ENCODE data around the gene TSPYL6.

The TSPYL6 gene

DNA sequence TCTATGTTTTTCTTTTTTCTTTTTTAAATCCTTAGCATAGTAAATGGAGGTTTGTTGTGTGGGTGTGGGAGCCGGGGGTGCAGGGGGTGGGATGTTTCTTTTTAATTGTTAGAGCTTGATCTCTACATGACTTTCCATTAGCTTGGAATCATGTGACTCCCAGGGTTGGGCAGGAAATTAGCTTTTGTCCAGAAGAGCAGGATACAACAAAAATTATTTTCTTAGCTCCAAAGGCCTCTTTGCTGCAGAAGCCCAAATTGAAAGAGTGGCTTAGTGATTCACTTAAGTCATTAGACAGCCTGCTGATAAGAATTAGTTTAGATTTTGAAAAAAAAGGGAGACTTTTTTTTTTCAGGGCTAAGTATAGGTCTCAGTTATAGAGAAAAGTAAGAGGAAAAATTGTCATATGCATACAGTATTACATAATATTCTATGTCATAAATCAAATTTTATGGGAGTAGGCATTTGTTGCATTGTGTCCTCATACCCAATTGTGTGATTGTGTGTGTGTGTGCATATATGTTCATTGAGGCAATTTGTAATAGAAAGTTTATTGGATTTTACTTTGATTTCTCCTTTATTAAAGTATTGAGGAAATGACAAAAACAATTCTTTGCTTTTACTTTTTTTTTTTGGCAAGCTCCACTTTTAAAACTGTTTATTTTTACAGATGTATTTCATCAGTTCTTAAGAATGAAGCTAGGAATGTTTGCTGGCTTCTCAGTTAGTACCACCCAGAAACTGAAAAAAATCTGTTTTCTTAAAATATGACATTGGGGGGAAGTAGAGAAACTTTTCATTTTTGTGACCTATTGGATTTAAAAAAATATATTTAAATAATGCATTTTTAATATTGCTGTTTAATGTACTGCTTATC lies 47.4 kb downstream of the TSPYL6 start:
- H3K4me1 ChIP-seq, result no peaks in the 10 kb centered on the region
- no peaks in the 10 kb centered on the region for H4K20me1 ChIP-seq
- H3K4me2 ChIP-seq, result no peak overlapping the region
- no peak overlapping the region for H3K9ac ChIP-seq
- H3K4me3 ChIP-seq, result no peak overlapping the region
- peaks cover 3 to 8% (median 7%) of the 10 kb centered on the region in 11 experiments; a peak in 15 of 22 replicates for H3K9me3 ChIP-seq (replicated peaks in 1 of 11)
- no peaks in the 10 kb centered on the region for H3K27me3 ChIP-seq
- no peak for TF ChIP-seq Cebpa-rat (IDR thresholded peaks at IDR 0.05)
- H3K27ac ChIP-seq, result no peak overlapping the region
- no peaks in the 10 kb centered on the region for H3K36me3 ChIP-seq

DNA sequence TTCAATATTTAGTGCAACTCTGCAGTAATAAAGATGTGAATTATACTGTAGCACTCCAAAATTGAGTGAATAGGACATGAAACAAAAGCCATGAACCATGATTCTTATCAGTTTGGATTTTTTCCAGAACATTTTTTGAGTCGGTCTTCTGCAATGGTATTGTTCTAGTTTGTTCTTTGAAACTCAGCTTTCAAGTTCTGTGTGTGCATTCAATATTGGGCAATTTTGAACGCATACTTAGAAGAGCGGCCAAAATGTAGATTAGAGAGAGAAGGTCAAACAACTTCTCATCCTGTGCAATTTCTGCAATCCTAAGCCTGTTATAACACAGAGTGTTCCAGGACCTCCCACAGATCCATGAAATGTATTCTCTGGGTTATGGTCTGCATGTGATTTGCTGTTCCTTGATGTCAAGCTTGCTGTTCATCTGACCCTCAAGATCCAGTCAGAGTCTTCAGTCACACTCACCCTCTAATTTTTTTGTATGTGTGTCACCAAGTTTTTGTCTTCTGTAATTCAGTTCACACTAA lies 48.3 kb downstream of the TSPYL6 start:
- no peaks in the 10 kb centered on the region for H3K27me3 ChIP-seq
- no peaks in the 10 kb centered on the region for H4K20me1 ChIP-seq
- H3K36me3 ChIP-seq, result no peaks in the 10 kb centered on the region
- no peaks in the 10 kb centered on the region for H3K9me3 ChIP-seq (replicated peaks in 1 of 11)
- no peaks in the 10 kb centered on the region for H3K4me1 ChIP-seq
- no peak overlapping the region for H3K9ac ChIP-seq
- H3K27ac ChIP-seq, result no peak overlapping the region
- H3K4me2 ChIP-seq, result no peak overlapping the region
- TF ChIP-seq Cebpa-rat (IDR thresholded peaks at IDR 0.05), result no peak
- H3K4me3 ChIP-seq, result no peak overlapping the region

DNA sequence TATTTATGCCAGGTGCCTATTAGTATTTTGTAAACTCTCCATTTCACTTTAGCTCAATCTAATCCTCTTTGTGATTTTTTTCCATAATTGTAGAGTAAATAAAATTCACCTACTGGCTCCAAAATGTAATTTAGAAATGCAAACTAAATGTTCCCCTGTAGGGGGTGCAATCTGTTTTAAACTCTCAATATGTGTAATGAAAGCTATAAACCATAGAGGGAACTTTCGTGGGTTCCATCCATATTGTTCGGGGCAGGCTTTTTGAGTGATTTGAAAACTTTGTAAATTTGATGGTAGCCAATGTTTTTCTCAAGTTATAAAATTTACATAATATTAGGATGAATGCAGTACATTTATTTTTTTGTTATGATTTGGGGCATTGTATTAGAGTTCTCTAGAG lies 49.4 kb downstream of the TSPYL6 start:
- H3K36me3 ChIP-seq, result no peaks in the 10 kb centered on the region
- H3K9ac ChIP-seq, result no peak overlapping the region
- H3K4me2 ChIP-seq, result no peak overlapping the region
- TF ChIP-seq Cebpa-rat (IDR thresholded peaks at IDR 0.05), result no peak
- no peak overlapping the region for H3K4me3 ChIP-seq
- H3K9me3 ChIP-seq (replicated peaks in 1 of 11), result peaks cover 0 to 5% (median 0%) of the 10 kb centered on the region in 11 experiments; a peak in 2 of 22 replicates
- no peaks in the 10 kb centered on the region for H3K27me3 ChIP-seq
- H3K4me1 ChIP-seq, result no peaks in the 10 kb centered on the region
- H3K27ac ChIP-seq, result no peak overlapping the region
- H4K20me1 ChIP-seq, result no peaks in the 10 kb centered on the region

DNA sequence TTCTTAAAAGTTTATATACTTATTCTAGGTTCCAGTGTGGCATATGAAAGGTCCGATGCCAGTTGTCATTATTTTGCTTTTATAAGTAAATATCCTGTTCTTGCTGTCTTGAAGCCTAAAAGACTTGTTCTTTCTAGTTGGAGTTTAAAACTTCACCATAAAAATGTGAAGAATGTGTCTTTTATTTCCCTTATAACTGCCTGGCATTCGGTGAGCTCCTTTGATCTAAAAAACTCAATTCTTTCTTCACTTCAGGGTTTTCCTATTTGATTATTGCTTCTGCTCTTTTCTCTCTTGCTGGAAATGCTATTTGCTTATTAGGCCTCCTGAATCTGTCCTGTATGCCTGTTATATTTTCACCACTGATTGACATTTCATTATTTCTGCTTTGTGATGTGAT lies 51.6 kb downstream of the TSPYL6 start:
- no peak overlapping the region for H3K4me3 ChIP-seq
- no peaks in the 10 kb centered on the region for H4K20me1 ChIP-seq
- peaks cover 0 to 5% (median 0%) of the 10 kb centered on the region in 11 experiments; a peak in 2 of 22 replicates for H3K9me3 ChIP-seq (replicated peaks in 1 of 11)
- no peaks in the 10 kb centered on the region for H3K27me3 ChIP-seq
- TF ChIP-seq Cebpa-rat (IDR thresholded peaks at IDR 0.05), result no peak
- H3K4me1 ChIP-seq, result no peaks in the 10 kb centered on the region
- H3K4me2 ChIP-seq, result no peak overlapping the region
- no peaks in the 10 kb centered on the region for H3K36me3 ChIP-seq
- H3K9ac ChIP-seq, result no peak overlapping the region
- no peak overlapping the region for H3K27ac ChIP-seq
